MM.1S (cell line): Measurements from ENCODE around the gene FOXO3.

Source experiments
- EZH2 ChIP-seq: fragments of 300-600 bp; sonication (generic); optimal IDR thresholded peaks from 2 replicates; pipeline ENCODE3; 2017; ENCODE audit warnings: low read depth, mild to moderate bottlenecking, antibody characterized with exemption, low read length, mixed read lengths
- EZH2phosphoT487 ChIP-seq: fragments of 300-600 bp; sonication (generic); IDR thresholded peaks from 2 replicates; pipeline ENCODE4 v1.6.1; 2018; ENCODE audit warnings: antibody characterized with exemption, low read length
- TF ChIP-seq, protein P1 (sequence below): fragments of 300-600 bp; sonication (generic); IDR thresholded peaks from 2 replicates; pipeline ENCODE4 v1.5.1; 2016; ENCODE audit warnings: antibody characterized with exemption, low read length, mixed read lengths

DNA sequence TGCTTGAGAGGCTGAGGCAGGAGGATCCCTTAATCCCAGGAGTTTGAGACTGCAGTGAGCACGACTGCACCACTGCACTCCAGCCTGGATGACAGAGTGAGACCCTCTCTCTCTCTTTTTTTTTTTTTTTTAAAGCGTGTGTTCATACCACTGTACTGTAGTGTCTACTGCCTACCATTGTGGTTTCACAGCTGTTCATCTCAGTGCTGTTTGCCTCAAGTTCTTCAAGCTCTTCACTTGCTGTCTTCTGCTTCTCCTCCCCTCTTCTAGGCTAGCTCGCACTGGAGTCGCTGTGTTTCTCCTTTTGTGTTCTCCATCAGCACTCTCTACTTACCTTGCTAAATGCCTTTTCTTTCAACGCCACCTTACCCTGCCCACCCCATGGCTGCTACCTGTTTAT lies 7.4 kb downstream of the FOXO3 start:
- TF ChIP-seq, protein P1, sequence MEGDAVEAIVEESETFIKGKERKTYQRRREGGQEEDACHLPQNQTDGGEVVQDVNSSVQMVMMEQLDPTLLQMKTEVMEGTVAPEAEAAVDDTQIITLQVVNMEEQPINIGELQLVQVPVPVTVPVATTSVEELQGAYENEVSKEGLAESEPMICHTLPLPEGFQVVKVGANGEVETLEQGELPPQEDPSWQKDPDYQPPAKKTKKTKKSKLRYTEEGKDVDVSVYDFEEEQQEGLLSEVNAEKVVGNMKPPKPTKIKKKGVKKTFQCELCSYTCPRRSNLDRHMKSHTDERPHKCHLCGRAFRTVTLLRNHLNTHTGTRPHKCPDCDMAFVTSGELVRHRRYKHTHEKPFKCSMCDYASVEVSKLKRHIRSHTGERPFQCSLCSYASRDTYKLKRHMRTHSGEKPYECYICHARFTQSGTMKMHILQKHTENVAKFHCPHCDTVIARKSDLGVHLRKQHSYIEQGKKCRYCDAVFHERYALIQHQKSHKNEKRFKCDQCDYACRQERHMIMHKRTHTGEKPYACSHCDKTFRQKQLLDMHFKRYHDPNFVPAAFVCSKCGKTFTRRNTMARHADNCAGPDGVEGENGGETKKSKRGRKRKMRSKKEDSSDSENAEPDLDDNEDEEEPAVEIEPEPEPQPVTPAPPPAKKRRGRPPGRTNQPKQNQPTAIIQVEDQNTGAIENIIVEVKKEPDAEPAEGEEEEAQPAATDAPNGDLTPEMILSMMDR = no peak
- TF ChIP-seq EZH2 = no peak
- no peak for TF ChIP-seq EZH2phosphoT487
